Measurements from ENCODE around the gene C6.

GRCh38 chr5:41240390-41240789 is 27.1 kb upstream of the C6 start:
- no peak for TF ChIP-seq CTCF (conservative IDR thresholded peaks at IDR 0.05 in 1 of 2, IDR thresholded peaks at IDR 0.05 in 1 of 2; ENCODE audit: low read depth in 1 of 2, low read length in 2 of 2)
- TF ChIP-seq EZH2 (IDR thresholded peaks at IDR 0.05; ENCODE audit: low read length, missing control alignments): no peak

All from fibroblast of lung (primary cell).